ENCODE data around the gene KANSL1.

KANSL1 gene

GRCh38 chr17:46027048-46027975 is 165.9 kb downstream of the KANSL1 start:
- Histone ChIP-seq H3K4me3 (ENCODE audit: low read length) (no peak overlapping the region), H3K36me3 (ENCODE audit: control insufficient read depth, low read length) (peaks cover 40% of the 10 kb centered on the region), H3K27me3 (ENCODE audit: control insufficient read depth, low read length) (no peaks in the 10 kb centered on the region), H3K4me1 (ENCODE audit: control insufficient read depth, low read length) (peaks cover 14% of the 10 kb centered on the region; the same call in 1 of the 2 replicates), H3K9me2 (replicated peaks; ENCODE audit: control insufficient read depth, low read length) (no peaks in the 10 kb centered on the region), H3K27ac (ENCODE audit: low read depth, low read length) (no peak overlapping the region), H3K79me2 (ENCODE audit: control insufficient read depth, low read length) (no peaks in the 10 kb centered on the region), H3K9me3 (ENCODE audit: control insufficient read depth, insufficient read depth, low read length) (no peaks in the 10 kb centered on the region), H4K20me1 (ENCODE audit: control insufficient read depth, insufficient read depth, low read depth, low read length) (no peaks in the 10 kb centered on the region), H3F3A (ENCODE audit: control insufficient read depth, insufficient read depth) (no peaks in the 10 kb centered on the region), H3K4me2 (ENCODE audit: low read length) (no peak overlapping the region)
- TF ChIP-seq EZH2phosphoT487 (IDR thresholded peaks at IDR 0.05; ENCODE audit: borderline replicate concordance, low read length) (no peak), CTCF (IDR thresholded peaks at IDR 0.05; ENCODE audit: low read depth, low read length, poor library complexity, severe bottlenecking) (no peak)

- H3K4me2 ChIP-seq (ENCODE audit: low read length): no peak overlapping the region
- H3K9me3 ChIP-seq (ENCODE audit: control insufficient read depth, insufficient read depth, low read length): no peaks in the 10 kb centered on the region
- no peaks in the 10 kb centered on the region for H3K79me2 ChIP-seq (ENCODE audit: control insufficient read depth, low read length)
- H3K4me3 ChIP-seq (ENCODE audit: low read length): no peak overlapping the region
- no peaks in the 10 kb centered on the region for H3K27me3 ChIP-seq (ENCODE audit: control insufficient read depth, low read length)
- no peaks in the 10 kb centered on the region for H3K9me2 ChIP-seq (replicated peaks; ENCODE audit: control insufficient read depth, low read length)
- H3K36me3 ChIP-seq (ENCODE audit: control insufficient read depth, low read length): peaks cover 31% of the 10 kb centered on the region
- H3K27ac ChIP-seq (ENCODE audit: low read depth, low read length): no peak overlapping the region
- H4K20me1 ChIP-seq (ENCODE audit: control insufficient read depth, insufficient read depth, low read depth, low read length): no peaks in the 10 kb centered on the region
- TF ChIP-seq CTCF (IDR thresholded peaks at IDR 0.05; ENCODE audit: low read depth, low read length, poor library complexity, severe bottlenecking) (no peak), EZH2phosphoT487 (IDR thresholded peaks at IDR 0.05; ENCODE audit: borderline replicate concordance, low read length) (no peak)
- H3K4me1 ChIP-seq (ENCODE audit: control insufficient read depth, low read length): peaks cover 14% of the 10 kb centered on the region; the same call in 1 of the 2 replicates
- H3F3A ChIP-seq (ENCODE audit: control insufficient read depth, insufficient read depth): no peaks in the 10 kb centered on the region
These were observed 166.8 kb downstream of the KANSL1 start for GRCh38 chr17:46026166-46027047.

- H3F3A ChIP-seq (ENCODE audit: control insufficient read depth, insufficient read depth): no peaks in the 10 kb centered on the region
- H3K4me1 ChIP-seq (ENCODE audit: control insufficient read depth, low read length): peaks cover 14% of the 10 kb centered on the region; the same call in 1 of the 2 replicates
- no peak overlapping the region for H3K4me3 ChIP-seq (ENCODE audit: low read length)
- H3K4me2 ChIP-seq (ENCODE audit: low read length): no peak overlapping the region
- H3K36me3 ChIP-seq (ENCODE audit: control insufficient read depth, low read length): peaks cover 24% of the 10 kb centered on the region; the same call in 1 of the 2 replicates
- H4K20me1 ChIP-seq (ENCODE audit: control insufficient read depth, insufficient read depth, low read depth, low read length): no peaks in the 10 kb centered on the region
- no peaks in the 10 kb centered on the region for H3K9me2 ChIP-seq (replicated peaks; ENCODE audit: control insufficient read depth, low read length)
- no peaks in the 10 kb centered on the region for H3K27me3 ChIP-seq (ENCODE audit: control insufficient read depth, low read length)
- H3K9me3 ChIP-seq (ENCODE audit: control insufficient read depth, insufficient read depth, low read length): no peaks in the 10 kb centered on the region
- H3K79me2 ChIP-seq (ENCODE audit: control insufficient read depth, low read length): no peaks in the 10 kb centered on the region
- H3K27ac ChIP-seq (ENCODE audit: low read depth, low read length): no peak overlapping the region
- TF ChIP-seq EZH2phosphoT487 (IDR thresholded peaks at IDR 0.05; ENCODE audit: borderline replicate concordance, low read length) (no peak), CTCF (IDR thresholded peaks at IDR 0.05; ENCODE audit: low read depth, low read length, poor library complexity, severe bottlenecking) (no peak)
These were observed 167.6 kb downstream of the KANSL1 start for GRCh38 chr17:46025510-46026165.

Data from DOHH2 (cell line).